ENCODE measurements around the gene SYNDIG1.

Gene SYNDIG1

GRCh38 chr20:24673678-24674570 is 204.5 kb downstream of the SYNDIG1 start:
- Mint-ChIP-seq H3K36me3 (no peaks in the 10 kb centered on the region), H3K4me3 (no peak overlapping the region), H3K27ac (no peak overlapping the region), H3K9me3 (ENCODE audit: low read depth) (no peaks in the 10 kb centered on the region), H3K4me1 (ENCODE audit: low read depth) (no peaks in the 10 kb centered on the region), H3K27me3 (no peaks in the 10 kb centered on the region)

GRCh38 chr20:24674921-24675605 is 205.6 kb downstream of the SYNDIG1 start:
- H3K9me3 Mint-ChIP-seq (ENCODE audit: low read depth) = no peaks in the 10 kb centered on the region
- H3K4me3 Mint-ChIP-seq = no peak overlapping the region
- H3K4me1 Mint-ChIP-seq (ENCODE audit: low read depth) = no peaks in the 10 kb centered on the region
- no peaks in the 10 kb centered on the region for H3K36me3 Mint-ChIP-seq
- no peaks in the 10 kb centered on the region for H3K27me3 Mint-ChIP-seq
- no peak overlapping the region for H3K27ac Mint-ChIP-seq

GRCh38 chr20:24675651-24676352 is 206.4 kb downstream of the SYNDIG1 start:
- Mint-ChIP-seq H3K4me3 (no peak overlapping the region), H3K27ac (no peak overlapping the region), H3K27me3 (no peaks in the 10 kb centered on the region), H3K4me1 (ENCODE audit: low read depth) (no peaks in the 10 kb centered on the region), H3K36me3 (no peaks in the 10 kb centered on the region), H3K9me3 (ENCODE audit: low read depth) (no peaks in the 10 kb centered on the region)

GRCh38 chr20:24676353-24676977 is 207.0 kb downstream of the SYNDIG1 start:
- no peaks in the 10 kb centered on the region for H3K27me3 Mint-ChIP-seq
- H3K27ac Mint-ChIP-seq = no peak overlapping the region
- no peak overlapping the region for H3K4me3 Mint-ChIP-seq
- no peaks in the 10 kb centered on the region for H3K9me3 Mint-ChIP-seq (ENCODE audit: low read depth)
- no peaks in the 10 kb centered on the region for H3K36me3 Mint-ChIP-seq
- H3K4me1 Mint-ChIP-seq (ENCODE audit: low read depth) = no peaks in the 10 kb centered on the region

- Mint-ChIP-seq H3K36me3 (no peaks in the 10 kb centered on the region), H3K27me3 (no peaks in the 10 kb centered on the region), H3K4me3 (no peak overlapping the region), H3K9me3 (ENCODE audit: low read depth) (no peaks in the 10 kb centered on the region), H3K4me1 (ENCODE audit: low read depth) (no peaks in the 10 kb centered on the region), H3K27ac (no peak overlapping the region)
Measured at GRCh38 chr20:24676978-24677370, 207.5 kb downstream of the SYNDIG1 start.

- Mint-ChIP-seq H3K4me3 (no peak overlapping the region), H3K36me3 (no peaks in the 10 kb centered on the region), H3K27ac (no peak overlapping the region), H3K4me1 (ENCODE audit: low read depth) (no peaks in the 10 kb centered on the region), H3K9me3 (ENCODE audit: low read depth) (no peaks in the 10 kb centered on the region), H3K27me3 (no peaks in the 10 kb centered on the region)
Measured at GRCh38 chr20:24677626-24678315, 208.3 kb downstream of the SYNDIG1 start.

GRCh38 chr20:24678351-24679106 is 209.1 kb downstream of the SYNDIG1 start:
- H3K4me3 Mint-ChIP-seq = no peak overlapping the region
- no peaks in the 10 kb centered on the region for H3K27me3 Mint-ChIP-seq
- no peaks in the 10 kb centered on the region for H3K4me1 Mint-ChIP-seq (ENCODE audit: low read depth)
- no peak overlapping the region for H3K27ac Mint-ChIP-seq
- no peaks in the 10 kb centered on the region for H3K36me3 Mint-ChIP-seq
- no peaks in the 10 kb centered on the region for H3K9me3 Mint-ChIP-seq (ENCODE audit: low read depth)

- Mint-ChIP-seq H3K27ac (no peak overlapping the region), H3K36me3 (no peaks in the 10 kb centered on the region), H3K9me3 (ENCODE audit: low read depth) (no peaks in the 10 kb centered on the region), H3K4me1 (ENCODE audit: low read depth) (no peaks in the 10 kb centered on the region), H3K4me3 (no peak overlapping the region), H3K27me3 (no peaks in the 10 kb centered on the region)
Measured at GRCh38 chr20:24679448-24680047, 210.1 kb downstream of the SYNDIG1 start.

GRCh38 chr20:24681634-24682495 is 212.4 kb downstream of the SYNDIG1 start:
- H3K4me3 Mint-ChIP-seq = no peak overlapping the region
- no peak overlapping the region for H3K27ac Mint-ChIP-seq
- H3K27me3 Mint-ChIP-seq = no peaks in the 10 kb centered on the region
- H3K9me3 Mint-ChIP-seq (ENCODE audit: low read depth) = no peaks in the 10 kb centered on the region
- no peaks in the 10 kb centered on the region for H3K4me1 Mint-ChIP-seq (ENCODE audit: low read depth)
- no peaks in the 10 kb centered on the region for H3K36me3 Mint-ChIP-seq

- no peak overlapping the region for H3K27ac Mint-ChIP-seq
Measured at GRCh38 chr20:24682496-24682985, 213.1 kb downstream of the SYNDIG1 start.

GRCh38 chr20:24683676-24684075 is 214.2 kb downstream of the SYNDIG1 start:
- Mint-ChIP-seq H3K4me1 (ENCODE audit: low read depth) (no peaks in the 10 kb centered on the region), H3K27me3 (no peaks in the 10 kb centered on the region), H3K4me3 (no peak overlapping the region), H3K27ac (no peak overlapping the region), H3K9me3 (ENCODE audit: low read depth) (peaks cover 4% of the 10 kb centered on the region), H3K36me3 (no peaks in the 10 kb centered on the region)

More at GRCh38 chr20:24682496-24682985, 213.1 kb downstream of the SYNDIG1 start:
- H3K4me3 Mint-ChIP-seq = no peak overlapping the region
- H3K9me3 Mint-ChIP-seq (ENCODE audit: low read depth) = peaks cover 1% of the 10 kb centered on the region
- H3K36me3 Mint-ChIP-seq = no peaks in the 10 kb centered on the region
- H3K27me3 Mint-ChIP-seq = no peaks in the 10 kb centered on the region
- H3K4me1 Mint-ChIP-seq (ENCODE audit: low read depth) = no peaks in the 10 kb centered on the region

- Mint-ChIP-seq H3K9me3 (ENCODE audit: low read depth) (peaks cover 4% of the 10 kb centered on the region), H3K4me3 (no peak overlapping the region), H3K27me3 (peaks cover under 1% of the 10 kb centered on the region), H3K27ac (no peak overlapping the region), H3K36me3 (no peaks in the 10 kb centered on the region), H3K4me1 (ENCODE audit: low read depth) (no peaks in the 10 kb centered on the region)
Measured at GRCh38 chr20:24684421-24684871, 215.0 kb downstream of the SYNDIG1 start.
